Myocyte (in vitro differentiated cells): ENCODE measurements around the gene TMPRSS7. TPM values are rescaled to one million over a fixed set of nuclear protein-coding genes. Genes with fewer than 3 reads are reported as not detected.

Source experiments
- DNase-seq: peaks from one replicate; pipeline ENCODE4 v3.0.0-alpha.2; 2012; ENCODE audit warnings: low read depth
- microRNA counts: library from miRNA; unstranded; fragments of <30 nt; microRNA quantifications from one replicate; lab custom pipeline; 2016
- microRNA-seq: library from miRNA; unstranded; fragments of <30 nt; microRNA quantifications from one replicate; pipeline ENCODE4, GENCODE V29; 2016
- total RNA-seq: library from RNA; depleted of rRNA; stranded (reverse); fragments of >200 nt; gene quantifications from 2 replicates; pipeline ENCODE4 v1.2.3, GENCODE V29; 2014

The TMPRSS7 gene
- total RNA-seq, 1 donor from 2014 or later: not detected

DNA sequence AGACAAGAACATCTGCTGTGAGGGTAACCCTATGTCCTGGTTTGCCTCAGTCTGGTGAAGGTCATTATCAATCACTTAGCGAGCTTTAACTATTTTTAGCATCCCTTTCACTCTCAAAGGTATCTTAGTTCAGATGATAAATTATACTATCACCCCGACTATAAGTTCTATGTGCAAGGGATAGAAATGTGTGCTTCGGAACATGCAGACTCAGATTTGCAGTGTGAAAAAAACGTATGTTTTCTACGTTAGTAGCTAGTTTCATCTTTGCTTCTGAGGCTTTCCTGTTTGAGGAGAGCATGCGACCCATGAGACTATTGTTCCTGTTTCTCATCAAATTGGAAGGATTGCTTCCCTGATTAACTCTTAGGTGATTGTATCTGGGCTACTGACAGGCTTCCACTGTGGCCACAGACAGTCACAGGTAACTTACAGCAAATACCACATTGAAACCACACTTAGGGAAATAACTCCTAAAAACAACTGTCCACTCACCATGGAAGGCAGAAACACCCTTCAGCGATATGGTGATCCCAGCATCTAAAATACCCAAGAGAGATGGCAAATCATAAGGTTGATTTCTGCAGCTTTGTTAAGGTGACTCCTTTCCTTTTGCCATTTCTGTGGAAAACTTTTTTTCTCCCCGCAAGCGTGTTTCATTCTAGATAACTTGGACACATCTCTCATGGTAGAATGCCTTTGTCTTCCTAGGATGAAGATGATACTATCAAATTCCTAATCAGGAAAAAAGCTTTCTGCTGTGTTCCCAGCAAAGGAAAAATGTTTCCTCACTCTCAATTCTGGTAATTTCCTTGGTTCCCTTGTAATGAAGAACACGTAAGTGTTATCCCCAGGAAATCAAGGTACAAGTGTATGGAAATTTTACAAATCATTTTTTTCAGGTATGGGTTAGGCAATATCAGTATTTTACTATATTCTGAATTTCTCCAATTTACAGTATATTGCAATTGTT is 93.3 kb downstream of the TMPRSS7 start:
- DNase-seq: no peak

DNA sequence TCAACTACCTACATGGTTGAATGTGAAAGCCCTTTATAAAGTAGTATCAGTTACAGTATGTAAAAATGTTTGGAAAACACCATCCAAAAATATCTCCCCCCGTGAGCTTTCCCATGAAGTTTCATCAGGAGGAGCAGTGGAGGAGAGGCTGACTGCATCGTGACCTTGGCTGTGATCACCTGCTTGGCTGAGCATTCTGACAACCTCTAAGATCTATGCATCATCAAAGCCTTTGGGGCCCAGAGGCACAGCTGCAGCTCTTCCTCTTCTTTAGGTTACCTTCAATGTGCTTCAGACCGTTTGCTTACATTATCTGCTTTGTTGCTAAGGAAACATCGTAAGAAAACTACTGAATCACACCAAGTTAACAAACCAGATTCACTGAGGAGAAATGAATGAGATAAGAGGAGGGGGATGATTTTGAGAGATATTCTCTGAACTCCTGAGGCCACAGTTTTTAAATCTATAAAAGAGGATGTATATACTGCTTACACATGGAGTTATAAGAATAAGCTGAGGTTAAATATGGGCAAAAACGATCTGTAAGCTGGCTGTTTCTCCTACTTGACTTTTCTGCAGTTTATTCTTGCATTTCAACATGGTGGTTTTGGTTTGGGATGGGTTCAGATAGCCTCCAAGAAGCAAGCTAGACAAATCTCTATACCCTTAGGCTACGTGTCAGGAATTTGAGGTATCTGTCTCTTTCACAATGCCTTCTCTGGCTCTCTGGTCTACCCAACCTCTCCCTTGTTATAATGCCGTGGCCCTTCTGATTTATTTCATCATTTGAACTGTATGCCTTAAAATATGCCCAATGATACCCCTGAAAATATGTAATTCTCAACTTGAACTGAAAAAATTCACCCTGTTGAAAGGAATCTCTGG is 94.5 kb downstream of the TMPRSS7 start:
- DNase-seq: no peak

DNA sequence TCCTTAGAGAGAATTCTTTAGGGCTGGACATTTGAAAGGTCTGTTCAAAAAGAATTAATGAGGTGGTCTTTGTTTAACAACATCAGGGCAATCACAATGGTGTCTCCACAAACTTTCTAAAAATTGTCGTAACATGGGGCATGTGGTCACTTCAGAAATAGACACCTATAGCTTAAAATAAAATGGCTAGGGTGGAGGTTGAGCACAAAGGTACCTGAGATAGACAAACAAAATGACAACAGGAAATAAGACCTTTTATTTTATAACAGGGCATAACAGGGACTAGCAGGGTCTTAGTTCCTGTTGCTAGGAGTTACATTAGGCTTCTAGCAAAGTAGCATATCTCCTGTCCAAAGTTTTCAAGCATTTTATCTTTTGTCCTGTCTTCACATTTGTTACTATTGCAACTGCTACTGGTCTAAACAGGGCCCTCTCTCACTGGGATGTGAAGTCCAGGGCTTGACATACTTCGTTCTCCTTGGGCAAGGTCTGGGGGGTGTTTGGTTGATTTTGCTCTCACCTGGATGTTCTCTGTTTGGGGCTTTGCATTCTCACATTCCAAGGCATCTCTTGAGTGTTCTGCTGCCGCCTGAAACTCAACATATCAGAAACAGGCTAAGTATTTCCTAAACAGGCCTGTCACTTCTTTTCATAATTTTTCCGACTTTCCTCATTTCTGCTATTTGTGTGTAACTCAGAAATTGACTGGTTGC is 95.5 kb downstream of the TMPRSS7 start:
- no peak for DNase-seq

DNA sequence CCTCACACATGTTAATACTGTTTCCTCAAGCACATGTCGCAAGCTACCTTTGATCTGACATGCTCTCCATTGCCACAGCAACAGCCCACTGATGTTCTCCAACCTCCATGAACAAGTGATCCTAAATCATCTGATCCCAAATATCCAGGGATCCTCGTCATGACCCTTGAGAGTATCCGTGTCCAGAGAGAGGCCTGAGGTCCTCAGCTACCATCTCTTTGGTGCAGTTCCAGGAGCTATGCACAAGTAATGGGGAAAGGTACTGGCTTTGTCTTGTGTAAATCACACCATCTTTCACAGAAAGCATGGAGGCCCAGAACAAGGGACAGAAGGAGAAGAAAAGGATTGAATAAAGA is 96.1 kb downstream of the TMPRSS7 start:
- DNase-seq: no peak

MicroRNA genes within 50 kb of the gene (microRNA counts, 767-probe panel; counts per million panel counts)
- not detected for microRNA hsa-miR-567 (lab: Ali Mortazavi, UCI)

Small RNAs within 50 kb of the gene (microRNA-seq; reads per million reads assigned to microRNA genes)
- not detected for gene MIR567

Other genes with a start within 250 kb of the TMPRSS7 start
- gene PHLDB2, start 175.5 kb upstream of the TMPRSS7 start, total RNA-seq: 53.8 and 55.5 TPM in 2 replicates
- gene ABHD10, start 55.7 kb upstream of the TMPRSS7 start, total RNA-seq: 27.1 and 30.1 TPM in 2 replicates
- 0.36 and 0.56 TPM in 2 replicates for gene TAGLN3, start 35.8 kb upstream of the TMPRSS7 start, total RNA-seq
- gene C3orf52, start 51.7 kb downstream of the TMPRSS7 start, total RNA-seq: 11.8 and 18.6 TPM in 2 replicates
- gene GCSAM, start 98.5 kb downstream of the TMPRSS7 start, total RNA-seq: not detected in 2 replicates